Aorta (tissue), 5 donors: ENCODE data around the gene TBC1D1. TPM values are rescaled to one million over a fixed set of nuclear protein-coding genes. Genes with fewer than 3 reads are reported as not detected.

ENCODE experiments used
- ATAC-seq: fragments of 200-7000 bp; cut with Tn5 transposase; one replicate; pipeline ENCODE4 v1.9.1; 2022; ENCODE audit warnings: moderate library complexity; ENCODE audit not compliant: low FRiP score
- DNase-seq, 2 donors: peaks; one replicate each; pipeline ENCODE4 v3.0.0-alpha.2; 2020
- H3K27ac ChIP-seq, 2 donors: one replicate each; pipeline ENCODE4 v1.5.1; 2013; ENCODE audit warnings: low read length in 2 of 2, mild to moderate bottlenecking in 2 of 2, moderate library complexity in 2 of 2, control low read depth in 1 of 2, inconsistent platforms in 1 of 2, low read depth in 1 of 2
- H3K27me3 ChIP-seq, 2 donors: one replicate each; pipeline ENCODE4 v1.6.1; 2013; ENCODE audit warnings: control low read depth in 1 of 2, low read length in 1 of 2, mild to moderate bottlenecking in 1 of 2, moderate library complexity in 1 of 2; ENCODE audit not compliant: insufficient read depth in 2 of 2, control insufficient read depth in 1 of 2
- H3K36me3 ChIP-seq, 2 donors: one replicate each; pipeline ENCODE4 v1.6.1; 2013; ENCODE audit warnings: control low read depth in 1 of 2, low read length in 1 of 2, mild to moderate bottlenecking in 1 of 2; ENCODE audit not compliant: insufficient read depth in 2 of 2, control insufficient read depth in 1 of 2
- H3K4me1 ChIP-seq, 2 donors: one replicate each; pipeline ENCODE4 v1.6.1; 2013; ENCODE audit warnings: low read length in 2 of 2, control low read depth in 1 of 2, mild to moderate bottlenecking in 1 of 2, moderate library complexity in 1 of 2; ENCODE audit not compliant: insufficient read depth in 2 of 2, control insufficient read depth in 1 of 2
- H3K4me3 ChIP-seq, 2 donors: one replicate each; pipeline ENCODE4 v1.5.1; 2013; ENCODE audit warnings: low read length in 2 of 2, control low read depth in 1 of 2, mild to moderate bottlenecking in 1 of 2
- H3K9me3 ChIP-seq: one replicate; pipeline ENCODE4 v1.6.1; 2013; ENCODE audit warnings: mild to moderate bottlenecking, low read length; ENCODE audit not compliant: control insufficient read depth
- WGBS, 2 donors: extraction: QIAGEN DNeasy Blood & Tissue Kit; methylation state at CpG; one replicate each; pipeline ENCODE4 v1.1.7; 2013; 5-methylcytosine and 5-hydroxymethylcytosine counted together
- intact Hi-C, 2 donors: fragments of 100-400 bp; cut with DNase I; formaldehyde crosslinking; loops; one replicate each; pipeline versions ENCODE4 v1.14.2 to v1.15.0; 2022
- polyA plus RNA-seq, 2 donors: library from polyadenylated mRNA; stranded (reverse); fragments of 200-250 nt; gene quantifications; one replicate each; pipeline ENCODE4 v1.2.3, GENCODE V29; 2013
- total RNA-seq, 2 donors: library from RNA; stranded (reverse); fragmentation: NEBNext Ultra II Directional; extraction: Animal tissue kit (Norgen Biotek cat#: 25700); gene quantifications; one replicate each; pipeline ENCODE4 v1.2.1, GENCODE V29; 2021
- donor health status: healthy with polysubstance abuse.
- donor health status: Bipolar disorder and iron deficiency.
- donor health status: DM: no; HTN: no; CAD: no.
- donor health status: DM: no; HTN: no; CAD: no.
- donor health status: DM: yes; HTN: yes; CAD: no.

TBC1D1 gene
- total and polyA plus RNA-seq, 4 donors, result 66.4 to 219 (median 115) TPM

GRCh38 chr4:37991623-37992410 is 100.9 kb downstream of the TBC1D1 start:
- Histone ChIP-seq H3K9me3 (no peaks in the 10 kb centered on the region), H3K4me1 (peaks cover 4 to 15% of the 10 kb centered on the region in 2 donors), H3K27me3 (no peaks in the 10 kb centered on the region), H3K4me3 (no peak overlapping the region), H3K36me3 (no peaks in the 10 kb centered on the region), H3K27ac (peak overlapping the region in 1 of 2 donors; percentile 12)
- WGBS, 2 donors, result 62 to 69% methylated on average over 8 of the region's 8 CpGs
- intact Hi-C loops, result no loop called here
- DNase-seq (no peak), ATAC-seq (no peak)

- DNase-seq (no peak), ATAC-seq (no peak)
- Histone ChIP-seq H3K27me3 (no peaks in the 10 kb centered on the region), H3K36me3 (no peaks in the 10 kb centered on the region), H3K4me3 (no peak overlapping the region), H3K27ac (peak overlapping the region; percentile 39 to 62), H3K9me3 (no peaks in the 10 kb centered on the region), H3K4me1 (peaks cover 5 to 12% of the 10 kb centered on the region in 2 donors)
- intact Hi-C loops, result no loop called here
- 31 to 37% methylated on average over 10 of the region's 10 CpGs for WGBS, 2 donors
These were observed 102.9 kb downstream of the TBC1D1 start for GRCh38 chr4:37993806-37994205.

- H3K9me3 ChIP-seq, result no peaks in the 10 kb centered on the region
- peaks cover 5 to 9% of the 10 kb centered on the region in 2 donors for H3K4me1 ChIP-seq
- intact Hi-C loops, result no loop called here
- H3K4me3 ChIP-seq, result no peak overlapping the region
- 5 to 6% methylated on average over 3 of the region's 3 CpGs for WGBS, 2 donors
- H3K27me3 ChIP-seq, result no peaks in the 10 kb centered on the region
- H3K36me3 ChIP-seq, result no peaks in the 10 kb centered on the region
- ATAC-seq (no peak), DNase-seq (no peak)
- H3K27ac ChIP-seq, result peak overlapping the region; percentile 78 to 95
These were observed 103.7 kb downstream of the TBC1D1 start for GRCh38 chr4:37994569-37994968.

- DNase-seq (no peak), ATAC-seq (no peak)
- Histone ChIP-seq H3K4me3 (no peak overlapping the region), H3K27ac (peak overlapping the region; percentile 83), H3K9me3 (no peaks in the 10 kb centered on the region), H3K36me3 (no peaks in the 10 kb centered on the region), H3K27me3 (no peaks in the 10 kb centered on the region), H3K4me1 (peaks cover 5 to 6% of the 10 kb centered on the region in 2 donors)
- 60 to 67% methylated on average over 5 of the region's 5 CpGs for WGBS, 2 donors
- intact Hi-C loops, result no loop called here
These were observed 104.5 kb downstream of the TBC1D1 start for GRCh38 chr4:37995299-37995821.

GRCh38 chr4:37995981-37996775 is 105.3 kb downstream of the TBC1D1 start:
- DNase-seq (peak in 1 of 2 donors; percentile 82), ATAC-seq (peak; percentile 52)
- intact Hi-C loops, result no loop called here
- peak overlapping the region; percentile 83 for H3K27ac ChIP-seq
- 18% methylated on average over 7 of the region's 7 CpGs for WGBS, 2 donors
- H3K4me1 ChIP-seq, result peaks cover 5 to 6% of the 10 kb centered on the region in 2 donors
- H3K4me3 ChIP-seq, result no peak overlapping the region
- no peaks in the 10 kb centered on the region for H3K27me3 ChIP-seq
- H3K9me3 ChIP-seq, result no peaks in the 10 kb centered on the region
- no peaks in the 10 kb centered on the region for H3K36me3 ChIP-seq

GRCh38 chr4:37998226-37998625 is 107.3 kb downstream of the TBC1D1 start:
- intact Hi-C loops, result no loop called here
- no peaks in the 10 kb centered on the region for H3K9me3 ChIP-seq
- H3K36me3 ChIP-seq, result no peaks in the 10 kb centered on the region
- 40 to 42% methylated on average over 9 of the region's 9 CpGs for WGBS, 2 donors
- ATAC-seq, result no peak
- no peak for DNase-seq
- no peak overlapping the region for H3K4me3 ChIP-seq
- H3K27me3 ChIP-seq, result no peaks in the 10 kb centered on the region
- peaks cover 5 to 13% of the 10 kb centered on the region in 2 donors for H3K4me1 ChIP-seq
- H3K27ac ChIP-seq, result peak overlapping the region in 1 of 2 donors; percentile 10

- ATAC-seq (no peak), DNase-seq (no peak)
- Histone ChIP-seq H3K4me1 (peaks cover 8 to 19% of the 10 kb centered on the region in 2 donors), H3K36me3 (no peaks in the 10 kb centered on the region), H3K4me3 (no peak overlapping the region), H3K27ac (no peak overlapping the region), H3K9me3 (no peaks in the 10 kb centered on the region), H3K27me3 (no peaks in the 10 kb centered on the region)
- intact Hi-C loops, result no loop called here
- WGBS, 2 donors, result 71 to 72% methylated on average over 12 of the region's 12 CpGs
These were observed 108.3 kb downstream of the TBC1D1 start for GRCh38 chr4:37999000-37999716.

GRCh38 chr4:37999965-38000364 is 109.1 kb downstream of the TBC1D1 start:
- intact Hi-C loops, result no loop called here
- peaks cover 6 to 13% of the 10 kb centered on the region in 2 donors for H3K4me1 ChIP-seq
- no peaks in the 10 kb centered on the region for H3K36me3 ChIP-seq
- H3K9me3 ChIP-seq, result no peaks in the 10 kb centered on the region
- no peak overlapping the region for H3K4me3 ChIP-seq
- ATAC-seq, result no peak
- H3K27ac ChIP-seq, result no peak overlapping the region
- WGBS, 2 donors, result 93 to 96% methylated on average over 3 of the region's 3 CpGs
- DNase-seq, result no peak
- H3K27me3 ChIP-seq, result no peaks in the 10 kb centered on the region
